Endothelial cell of umbilical vein (primary cell): ENCODE results near the gene ARMH3. TPM values are rescaled to one million over a fixed set of nuclear protein-coding genes. Genes with fewer than 3 reads are reported as not detected.

ENCODE experiments used
- BruUV-seq: library from RNA; stranded (reverse); fragments of 400-500 nt; replicated peaks from 2 replicates; lab custom pipeline; 2021; lab: Mats Ljungman, UMichigan
- CTCF ChIA-PET: fragments of 300-600, 350-600 bp; sonication (Branson Sonifier 250); formaldehyde crosslinking; loops from one replicate; lab custom pipeline; 2021; ENCODE audit warnings: antibody characterized with exemption, inconsistent platforms; lab: Charles Lee
- POLR2A ChIA-PET: fragments of 300-600, 350-600 bp; sonication (Branson Sonifier 250); formaldehyde crosslinking; loops from one replicate; lab custom pipeline; 2021; ENCODE audit warnings: antibody characterized with exemption, inconsistent platforms; lab: Charles Lee
- DNase-seq: peaks from one replicate; pipeline ENCODE4 v3.0.0-alpha.2; 2011; ENCODE audit warnings: low read depth, low spot score
- FAIRE-seq: peaks from 2 replicates; lab custom pipeline; 2011; peaks lifted over from hg19 to GRCh38; lab: Jason Lieb, UNC
- H2AFZ ChIP-seq: 2 replicates; pipeline ENCODE4 v1.6.0; 2012; ENCODE audit warnings: low read depth, low read length, control low read depth, inconsistent platforms
- H3K27ac ChIP-seq: 2 replicates; pipeline ENCODE4 v1.5.1; 2011; ENCODE audit warnings: low read depth, mild to moderate bottlenecking, control low read depth, low read length, moderate library complexity; ENCODE audit not compliant: insufficient read depth
- H3K27me3 ChIP-seq, 2 experiments: 2 replicates each; pipeline versions ENCODE4 v1.6.0 to v1.6.1; 2011; ENCODE audit warnings: low read length in 2 of 2, mixed read lengths in 1 of 2; ENCODE audit not compliant: control insufficient read depth in 2 of 2, insufficient read depth in 2 of 2
- H3K36me3 ChIP-seq, 2 experiments: 2 replicates in 1 of 2; 3 replicates in 1 of 2; pipeline ENCODE4 v1.5.1; 2011; ENCODE audit warnings: low read length in 2 of 2, mild to moderate bottlenecking in 1 of 2, moderate library complexity in 1 of 2; ENCODE audit not compliant: control insufficient read depth in 2 of 2, insufficient read depth in 2 of 2; ENCODE audit errors: extremely low read depth in 1 of 2
- H3K4me1 ChIP-seq: 3 replicates; pipeline ENCODE4 v1.5.1; 2011; ENCODE audit warnings: mild to moderate bottlenecking, low read length; ENCODE audit not compliant: control insufficient read depth, insufficient read depth; ENCODE audit errors: extremely low read depth
- H3K4me2 ChIP-seq: 2 replicates; pipeline ENCODE4 v1.6.1; 2011; ENCODE audit warnings: low read length, control low read depth, mixed read lengths; ENCODE audit not compliant: insufficient read depth
- H3K4me3 ChIP-seq, 3 experiments: fragments of 200-600 bp in 1 of 3; sonication (generic), shearing (Covaris generic) in 1 of 3; replicated peaks in 1 of 3; 2 replicates each; pipeline ENCODE4 v1.5.1; 2011 to 2016; ENCODE audit warnings: control low read depth in 3 of 3, low read length in 3 of 3, mild to moderate bottlenecking in 2 of 3, inconsistent platforms in 1 of 3, low read depth in 1 of 3, moderate library complexity in 1 of 3; ENCODE audit not compliant: insufficient read depth in 1 of 3
- H3K79me2 ChIP-seq: 2 replicates; pipeline ENCODE4 v1.6.0; 2012; ENCODE audit warnings: low read length, inconsistent platforms; ENCODE audit not compliant: control insufficient read depth, insufficient read depth
- H3K9ac ChIP-seq: replicated peaks from 2 replicates; pipeline ENCODE3; 2011; ENCODE audit warnings: low read length, control low read depth; ENCODE audit not compliant: insufficient read depth; ENCODE audit errors: extremely low read depth
- H3K9me1 ChIP-seq: replicated peaks from 3 replicates; pipeline ENCODE4 v1.6.0; 2011; ENCODE audit warnings: mild to moderate bottlenecking, low read length; ENCODE audit not compliant: control insufficient read depth, insufficient read depth; ENCODE audit errors: extremely low read depth
- H3K9me3 ChIP-seq: replicated peaks from 2 replicates; pipeline ENCODE4 v1.5.1; 2012; ENCODE audit warnings: low read length, inconsistent platforms; ENCODE audit not compliant: control insufficient read depth, insufficient read depth
- H4K20me1 ChIP-seq: replicated peaks from 2 replicates; pipeline ENCODE3; 2011; ENCODE audit warnings: mild to moderate bottlenecking, low read length; ENCODE audit not compliant: control insufficient read depth, insufficient read depth; ENCODE audit errors: extremely low read depth
- GATA2 ChIP-seq: IDR thresholded peaks from 2 replicates; pipeline ENCODE4 v1.7.0; 2011; ENCODE audit warnings: low read depth, mild to moderate bottlenecking, moderate library complexity, mixed read lengths, low read length; ENCODE audit not compliant: insufficient read length, insufficient read depth
- MYC ChIP-seq: IDR thresholded peaks from one replicate; pipeline ENCODE4 v1.6.1; 2011; ENCODE audit warnings: mild to moderate bottlenecking, low read depth, low read length
- POLR2A ChIP-seq: IDR thresholded peaks from 2 replicates; pipeline ENCODE4 v1.6.1; 2012; ENCODE audit warnings: low read depth, mild to moderate bottlenecking, control low read depth, low read length
- POLR2AphosphoS5 ChIP-seq: IDR thresholded peaks from 2 replicates; pipeline ENCODE4 v1.6.1; 2012; ENCODE audit warnings: low read depth, mild to moderate bottlenecking, control low read depth, low read length, moderate library complexity; ENCODE audit not compliant: insufficient read depth
- dilution Hi-C: fragments of 300-500 bp; cut with MboI; formaldehyde crosslinking; loops from one replicate; pipeline ENCODE4 v1.15.0; 2019; ENCODE audit warnings: low sequenced_read_pairs; ENCODE audit not compliant: extremely low pct_ligation_motif_present
- intact Hi-C: fragments of 100-400 bp; cut with micrococcal nuclease; formaldehyde crosslinking; loops from one replicate; pipeline ENCODE4 v1.10.0; 2022
- polyA plus RNA-seq, 4 experiments: library from polyadenylated mRNA; depleted of rRNA in 3 of 4; stranded (reverse) in 3 of 4; unstranded in 1 of 4; fragments of >200 nt; gene quantifications; 2 replicates each; pipeline versions ENCODE4 v1.2.1 to v1.2.3, GENCODE V29; 2011 to 2012; ENCODE audit warnings: missing spikeins in 1 of 4
- total RNA-seq: library from RNA; stranded (reverse); gene quantifications from 2 replicates; pipeline ENCODE4 v1.2.3, GENCODE V29; 2021
- TF ChIP-seq, protein P1 (sequence below), 2 donors: IDR thresholded peaks; 1 replicate in 1 of 2; 2 replicates in 1 of 2; pipeline ENCODE4 v1.5.1; 2011; ENCODE audit warnings: low read length in 2 of 2, mild to moderate bottlenecking in 2 of 2, moderate library complexity in 2 of 2, control low read depth in 1 of 2, inconsistent platforms in 1 of 2, low read depth in 1 of 2; ENCODE audit not compliant: insufficient read depth in 1 of 2; ENCODE audit errors: extremely low read depth in 1 of 2
- TF ChIP-seq, protein P2 (sequence below): IDR thresholded peaks from 2 replicates; pipeline ENCODE4 v1.6.1; 2011; ENCODE audit not compliant: insufficient read depth, insufficient read length

ARMH3 gene
- total and polyA plus RNA-seq, 2 donors (not counting 3 experiments of a cell fraction or from before 2014, with no cell fraction given) = 13.1 to 17.6 TPM

DNA sequence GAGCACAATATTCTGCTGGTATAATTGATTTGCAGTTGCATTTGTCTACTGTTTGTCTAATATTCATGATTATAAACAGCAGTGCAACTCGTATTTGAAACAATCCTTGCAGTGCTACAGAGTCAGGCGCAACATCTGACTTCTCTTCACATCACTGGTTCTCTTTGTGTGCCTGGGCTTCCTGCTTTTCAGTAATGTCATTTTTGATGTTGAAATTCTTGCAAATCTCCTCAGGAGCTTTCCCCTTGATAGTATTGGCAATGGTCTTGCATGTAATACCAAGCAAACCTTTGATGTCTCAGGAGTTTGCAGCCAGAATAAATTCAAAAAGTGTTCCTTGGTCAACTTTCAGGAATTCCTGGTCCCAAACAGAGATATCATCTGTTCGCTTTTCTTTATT lies 29.4 kb upstream of the ARMH3 start:
- TF ChIP-seq, protein P1, sequence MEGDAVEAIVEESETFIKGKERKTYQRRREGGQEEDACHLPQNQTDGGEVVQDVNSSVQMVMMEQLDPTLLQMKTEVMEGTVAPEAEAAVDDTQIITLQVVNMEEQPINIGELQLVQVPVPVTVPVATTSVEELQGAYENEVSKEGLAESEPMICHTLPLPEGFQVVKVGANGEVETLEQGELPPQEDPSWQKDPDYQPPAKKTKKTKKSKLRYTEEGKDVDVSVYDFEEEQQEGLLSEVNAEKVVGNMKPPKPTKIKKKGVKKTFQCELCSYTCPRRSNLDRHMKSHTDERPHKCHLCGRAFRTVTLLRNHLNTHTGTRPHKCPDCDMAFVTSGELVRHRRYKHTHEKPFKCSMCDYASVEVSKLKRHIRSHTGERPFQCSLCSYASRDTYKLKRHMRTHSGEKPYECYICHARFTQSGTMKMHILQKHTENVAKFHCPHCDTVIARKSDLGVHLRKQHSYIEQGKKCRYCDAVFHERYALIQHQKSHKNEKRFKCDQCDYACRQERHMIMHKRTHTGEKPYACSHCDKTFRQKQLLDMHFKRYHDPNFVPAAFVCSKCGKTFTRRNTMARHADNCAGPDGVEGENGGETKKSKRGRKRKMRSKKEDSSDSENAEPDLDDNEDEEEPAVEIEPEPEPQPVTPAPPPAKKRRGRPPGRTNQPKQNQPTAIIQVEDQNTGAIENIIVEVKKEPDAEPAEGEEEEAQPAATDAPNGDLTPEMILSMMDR (IDR thresholded peaks at IDR 0.05; ENCODE audit: extremely low read depth in 1 of 2, insufficient read depth in 1 of 2, low read depth in 1 of 2, low read length in 2 of 2) = no peak
- TF ChIP-seq GATA2 = no peak
- TF ChIP-seq, protein P2, sequence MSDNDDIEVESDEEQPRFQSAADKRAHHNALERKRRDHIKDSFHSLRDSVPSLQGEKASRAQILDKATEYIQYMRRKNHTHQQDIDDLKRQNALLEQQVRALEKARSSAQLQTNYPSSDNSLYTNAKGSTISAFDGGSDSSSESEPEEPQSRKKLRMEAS = no peak
- no peak for TF ChIP-seq POLR2AphosphoS5
- no peak for TF ChIP-seq POLR2A
- TF ChIP-seq MYC = no peak
- H3K9ac ChIP-seq = no peak overlapping the region
- no peak for DNase-seq
- ChIA-PET POLR2A (no interaction called here), CTCF (no interaction called here)
- H3K27me3 ChIP-seq = no peaks in the 10 kb centered on the region
- no peaks in the 10 kb centered on the region for H3K4me1 ChIP-seq
- no peaks in the 10 kb centered on the region for H3K9me3 ChIP-seq
- no peak overlapping the region for H3K4me2 ChIP-seq
- dilution Hi-C loops (no loop called here), intact Hi-C loops (no loop called here)
- no peaks in the 10 kb centered on the region for H4K20me1 ChIP-seq
- H3K4me3 ChIP-seq = no peak overlapping the region
- H3K79me2 ChIP-seq = no peaks in the 10 kb centered on the region
- FAIRE-seq = no peak
- no peaks in the 10 kb centered on the region for H3K36me3 ChIP-seq
- BruUV-seq = no TSS peak
- H3K27ac ChIP-seq = no peak overlapping the region
- no peaks in the 10 kb centered on the region for H3K9me1 ChIP-seq
- no peak overlapping the region for H2AFZ ChIP-seq
